Esophagus muscularis mucosa (tissue), 4 donors: Measurements from ENCODE around the gene PLEKHA5.

Experiments
- EP300 ChIP-seq: sonication (generic); formaldehyde crosslinking; IDR thresholded peaks from one replicate; pipeline ENCODE4 v1.6.1; 2017; ENCODE audit warnings: antibody characterized with exemption
- POLR2A ChIP-seq: fragments of 450-650 bp; IDR thresholded peaks from one replicate; pipeline ENCODE4 v1.6.1; 2017; ENCODE audit warnings: antibody characterized with exemption, moderate library complexity, mild to moderate bottlenecking, low read depth
- TF ChIP-seq, protein P1 (sequence below), 3 experiments: fragments of 200-600 bp in 2 of 3; fragments of 450-650 bp in 1 of 3; sonication (generic) in 2 of 3; IDR thresholded peaks; one replicate each; pipeline ENCODE4 v1.5.1; 2017 to 2019; ENCODE audit warnings: antibody characterized with exemption in 3 of 3, mild to moderate bottlenecking in 2 of 3, moderate library complexity in 1 of 3

DNA sequence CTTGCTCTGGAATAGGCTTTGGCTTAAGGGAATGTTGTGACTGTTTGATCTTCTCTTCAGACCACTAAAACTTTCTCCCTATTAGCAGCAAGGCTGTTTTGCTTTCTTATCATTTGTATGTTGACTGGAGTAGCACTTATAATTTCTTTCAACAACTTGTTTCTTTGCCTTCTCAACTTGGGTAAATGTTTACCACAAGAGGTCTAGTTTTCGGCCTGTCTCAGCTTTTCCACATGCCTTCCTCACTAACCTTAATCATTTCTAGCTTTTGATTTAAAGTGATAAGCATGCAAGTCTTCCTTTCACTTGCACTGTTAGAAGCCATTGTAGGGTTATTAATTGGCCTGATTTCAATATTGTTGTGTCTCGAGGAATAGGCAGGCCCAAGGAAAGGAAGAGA is 183.1 kb downstream of the PLEKHA5 start:
- TF ChIP-seq EP300: no peak
- TF ChIP-seq, protein P1, sequence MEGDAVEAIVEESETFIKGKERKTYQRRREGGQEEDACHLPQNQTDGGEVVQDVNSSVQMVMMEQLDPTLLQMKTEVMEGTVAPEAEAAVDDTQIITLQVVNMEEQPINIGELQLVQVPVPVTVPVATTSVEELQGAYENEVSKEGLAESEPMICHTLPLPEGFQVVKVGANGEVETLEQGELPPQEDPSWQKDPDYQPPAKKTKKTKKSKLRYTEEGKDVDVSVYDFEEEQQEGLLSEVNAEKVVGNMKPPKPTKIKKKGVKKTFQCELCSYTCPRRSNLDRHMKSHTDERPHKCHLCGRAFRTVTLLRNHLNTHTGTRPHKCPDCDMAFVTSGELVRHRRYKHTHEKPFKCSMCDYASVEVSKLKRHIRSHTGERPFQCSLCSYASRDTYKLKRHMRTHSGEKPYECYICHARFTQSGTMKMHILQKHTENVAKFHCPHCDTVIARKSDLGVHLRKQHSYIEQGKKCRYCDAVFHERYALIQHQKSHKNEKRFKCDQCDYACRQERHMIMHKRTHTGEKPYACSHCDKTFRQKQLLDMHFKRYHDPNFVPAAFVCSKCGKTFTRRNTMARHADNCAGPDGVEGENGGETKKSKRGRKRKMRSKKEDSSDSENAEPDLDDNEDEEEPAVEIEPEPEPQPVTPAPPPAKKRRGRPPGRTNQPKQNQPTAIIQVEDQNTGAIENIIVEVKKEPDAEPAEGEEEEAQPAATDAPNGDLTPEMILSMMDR (IDR thresholded peaks at IDR 0.05): no peak
- no peak for TF ChIP-seq POLR2A
